Liver (tissue), 9 donors: ENCODE data around the gene IHH. TPM values are rescaled to one million over a fixed set of nuclear protein-coding genes. Genes with fewer than 3 reads are reported as not detected.

Experiments used
- DNase-seq: peaks from one replicate; pipeline ENCODE4 v3.0.0-alpha.2; 2017; ENCODE audit warnings: low spot score
- H3K27ac ChIP-seq, 2 donors: one replicate each; pipeline ENCODE4 v1.7.0; 2013; ENCODE audit warnings: inconsistent platforms in 2 of 2, low read length in 2 of 2, control low read depth in 1 of 2, low read depth in 1 of 2, mild to moderate bottlenecking in 1 of 2
- H3K27me3 ChIP-seq, 4 donors: one replicate each; pipeline versions ENCODE4 v1.6.1 to v1.7.0; 2013; ENCODE audit warnings: low read length in 3 of 4, inconsistent platforms in 1 of 4, mild to moderate bottlenecking in 1 of 4, moderate library complexity in 1 of 4; ENCODE audit not compliant: control insufficient read depth in 4 of 4, insufficient read depth in 4 of 4
- H3K36me3 ChIP-seq, 4 donors: one replicate each; pipeline versions ENCODE4 v1.6.1 to v1.7.0; 2013; ENCODE audit warnings: low read length in 3 of 4, mild to moderate bottlenecking in 3 of 4, low read depth in 1 of 4, moderate library complexity in 1 of 4; ENCODE audit not compliant: control insufficient read depth in 4 of 4, insufficient read depth in 3 of 4
- H3K4me1 ChIP-seq, 4 donors: one replicate each; pipeline versions ENCODE4 v1.6.1 to v1.7.0; 2013; ENCODE audit warnings: low read length in 3 of 4, mild to moderate bottlenecking in 3 of 4, moderate library complexity in 1 of 4; ENCODE audit not compliant: control insufficient read depth in 4 of 4, insufficient read depth in 4 of 4
- H3K4me3 ChIP-seq, 3 donors: one replicate each; pipeline versions ENCODE4 v1.6.1 to v1.7.0; 2013; ENCODE audit warnings: low read length in 3 of 3, control low read depth in 1 of 3, low read depth in 1 of 3, mild to moderate bottlenecking in 1 of 3
- H3K9ac ChIP-seq, 2 donors: one replicate each; pipeline ENCODE4 v1.7.0; 2013; ENCODE audit warnings: low read length in 2 of 2, mild to moderate bottlenecking in 2 of 2, moderate library complexity in 2 of 2, control low read depth in 1 of 2, low read depth in 1 of 2
- H3K9me3 ChIP-seq, 4 donors: one replicate each; pipeline versions ENCODE4 v1.6.1 to v1.7.0; 2013; ENCODE audit warnings: low read length in 3 of 4; ENCODE audit not compliant: control insufficient read depth in 4 of 4
- EGR1 ChIP-seq, 2 donors: IDR thresholded peaks; 2 replicates each; pipeline ENCODE4 v1.6.1; 2016 to 2018; ENCODE audit warnings: antibody characterized with exemption in 2 of 2, low read depth in 2 of 2
- FOXA1 ChIP-seq: IDR thresholded peaks from 2 replicates; pipeline ENCODE4 v1.6.1; 2016; ENCODE audit warnings: antibody characterized with exemption
- FOXA2 ChIP-seq: IDR thresholded peaks from 2 replicates; pipeline ENCODE4 v1.6.1; 2016; ENCODE audit warnings: antibody characterized with exemption
- GABPA ChIP-seq, 2 donors: IDR thresholded peaks in 1 of 2; conservative IDR thresholded peaks in 1 of 2; 2 replicates each; pipeline ENCODE4 v1.6.1; 2016; ENCODE audit warnings: antibody characterized with exemption in 2 of 2, mild to moderate bottlenecking in 1 of 2, moderate library complexity in 1 of 2
- HNF4A ChIP-seq, 2 donors: conservative IDR thresholded peaks; 2 replicates each; pipeline ENCODE4 v1.6.1; 2016; ENCODE audit warnings: antibody characterized with exemption in 2 of 2, mild to moderate bottlenecking in 2 of 2
- HNF4G ChIP-seq: IDR thresholded peaks from 2 replicates; pipeline ENCODE4 v1.6.1; 2016; ENCODE audit warnings: antibody characterized with exemption
- JUND ChIP-seq, 2 donors: IDR thresholded peaks; 2 replicates each; pipeline ENCODE4 v1.6.1; 2016; ENCODE audit warnings: antibody characterized with exemption in 2 of 2
- NR2F2 ChIP-seq: IDR thresholded peaks from 2 replicates; pipeline ENCODE4 v1.6.1; 2016; ENCODE audit warnings: antibody characterized with exemption
- RAD21 ChIP-seq, 2 donors: IDR thresholded peaks; 2 replicates each; pipeline ENCODE4 v1.6.1; 2016; ENCODE audit warnings: antibody characterized with exemption in 2 of 2, mild to moderate bottlenecking in 2 of 2
- RXRA ChIP-seq, 2 donors: IDR thresholded peaks; 2 replicates each; pipeline ENCODE4 v1.6.1; 2017 to 2018; ENCODE audit warnings: antibody characterized with exemption in 2 of 2, mild to moderate bottlenecking in 1 of 2
- SP1 ChIP-seq: IDR thresholded peaks from 2 replicates; pipeline ENCODE4 v1.6.1; 2018; ENCODE audit warnings: antibody characterized with exemption, mild to moderate bottlenecking
- TAF1 ChIP-seq: conservative IDR thresholded peaks from 2 replicates; pipeline ENCODE4 v1.6.1; 2016; ENCODE audit warnings: antibody characterized with exemption, mild to moderate bottlenecking
- YY1 ChIP-seq: IDR thresholded peaks from 2 replicates; pipeline ENCODE4 v1.6.1; 2016; ENCODE audit warnings: antibody characterized with exemption, mild to moderate bottlenecking
- WGBS: extraction: QIAGEN DNeasy Blood & Tissue Kit; methylation state at CpG from one replicate; pipeline ENCODE4 v1.1.7; 2013; 5-methylcytosine and 5-hydroxymethylcytosine counted together
- polyA plus RNA-seq, 2 donors: library from polyadenylated mRNA; stranded (reverse) in 1 of 2; unstranded in 1 of 2; fragments of 200-250 nt in 1 of 2; fragments of >200 nt in 1 of 2; fragmentation: Nextera tagmentation in 1 of 2; extraction: Ambion mirVana in 1 of 2; gene quantifications; one replicate each; pipeline versions ENCODE4 v1.2.1 to v1.2.3, GENCODE V29; 2013 to 2015
- total RNA-seq, 2 donors: library from RNA; depleted of rRNA; stranded (reverse); fragments of >200 nt; gene quantifications; one replicate each; pipeline ENCODE4 v1.2.3, GENCODE V29; 2014
- TF ChIP-seq, protein P1 (sequence below): fragments of 150-350 bp; IDR thresholded peaks from 2 replicates; pipeline ENCODE4 v1.5.1; 2017; ENCODE audit warnings: improper control_type of control experiment, low read depth, low read length; ENCODE audit not compliant: missing input control
- TF ChIP-seq, protein P2 (sequence below): IDR thresholded peaks from 2 replicates; pipeline ENCODE4 v1.6.1; 2016; ENCODE audit warnings: antibody characterized with exemption
- TF ChIP-seq, protein P3 (sequence below): IDR thresholded peaks from 2 replicates; pipeline ENCODE4 v1.6.1; 2016; ENCODE audit warnings: antibody characterized with exemption
- TF ChIP-seq, protein P4 (sequence below): IDR thresholded peaks from 2 replicates; pipeline ENCODE4 v1.6.1; 2016; ENCODE audit warnings: antibody characterized with exemption
- TF ChIP-seq, protein P5 (sequence below): IDR thresholded peaks from 2 replicates; pipeline ENCODE4 v1.6.1; 2016; ENCODE audit warnings: antibody characterized with exemption, mild to moderate bottlenecking
- donor health status: healthy.
- donor health status: healthy.
- donor health status: healthy.
- donor health status: healthy.
- donor health status: healthy.

IHH gene
- total and polyA plus RNA-seq, 4 donors, result 0.51 to 2.4 (median 0.79) TPM

DNA sequence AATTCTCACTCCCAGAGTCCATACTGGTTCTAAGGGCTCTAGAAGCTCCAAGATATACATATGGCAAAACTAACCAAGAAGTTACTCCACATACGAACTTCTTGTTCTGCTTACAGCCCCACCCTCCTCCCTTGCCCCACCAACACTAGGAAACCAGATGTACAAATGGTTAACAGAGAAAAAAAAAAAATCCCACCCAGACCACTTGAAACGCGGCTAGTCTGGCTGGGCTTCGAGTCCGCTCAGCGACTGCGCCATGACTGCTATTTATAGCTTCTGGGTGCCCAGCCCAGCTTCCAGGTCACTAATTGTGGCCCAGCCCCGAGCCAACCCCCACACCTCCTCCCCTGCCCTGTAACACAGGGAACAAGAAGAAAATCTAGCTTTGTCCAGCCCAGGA lies 47.0 kb upstream of the IHH start:
- DNase-seq, result no peak
- Histone ChIP-seq H3K4me3 (no peak overlapping the region), H3K27ac (no peak overlapping the region), H3K9me3 (no peaks in the 10 kb centered on the region), H3K36me3 (no peaks in the 10 kb centered on the region), H3K9ac (no peak overlapping the region), H3K27me3 (no peaks in the 10 kb centered on the region), H3K4me1 (peaks cover 3 to 25% (median 19%) of the 10 kb centered on the region in 4 donors)
- 58% methylated on average over 8 of the region's 8 CpGs for WGBS
- TF ChIP-seq HNF4G (no peak), RAD21 (IDR thresholded peaks at IDR 0.05) (no peak), NR2F2 (no peak), EGR1 (IDR thresholded peaks at IDR 0.05; ENCODE audit: low read depth in 2 of 2) (no peak), RXRA (IDR thresholded peaks at IDR 0.05) (no peak), YY1 (no peak), TAF1 (no peak), JUND (IDR thresholded peaks at IDR 0.05) (no peak), FOXA1 (no peak), HNF4A (conservative IDR thresholded peaks at IDR 0.05) (no peak)
- TF ChIP-seq, protein P1, sequence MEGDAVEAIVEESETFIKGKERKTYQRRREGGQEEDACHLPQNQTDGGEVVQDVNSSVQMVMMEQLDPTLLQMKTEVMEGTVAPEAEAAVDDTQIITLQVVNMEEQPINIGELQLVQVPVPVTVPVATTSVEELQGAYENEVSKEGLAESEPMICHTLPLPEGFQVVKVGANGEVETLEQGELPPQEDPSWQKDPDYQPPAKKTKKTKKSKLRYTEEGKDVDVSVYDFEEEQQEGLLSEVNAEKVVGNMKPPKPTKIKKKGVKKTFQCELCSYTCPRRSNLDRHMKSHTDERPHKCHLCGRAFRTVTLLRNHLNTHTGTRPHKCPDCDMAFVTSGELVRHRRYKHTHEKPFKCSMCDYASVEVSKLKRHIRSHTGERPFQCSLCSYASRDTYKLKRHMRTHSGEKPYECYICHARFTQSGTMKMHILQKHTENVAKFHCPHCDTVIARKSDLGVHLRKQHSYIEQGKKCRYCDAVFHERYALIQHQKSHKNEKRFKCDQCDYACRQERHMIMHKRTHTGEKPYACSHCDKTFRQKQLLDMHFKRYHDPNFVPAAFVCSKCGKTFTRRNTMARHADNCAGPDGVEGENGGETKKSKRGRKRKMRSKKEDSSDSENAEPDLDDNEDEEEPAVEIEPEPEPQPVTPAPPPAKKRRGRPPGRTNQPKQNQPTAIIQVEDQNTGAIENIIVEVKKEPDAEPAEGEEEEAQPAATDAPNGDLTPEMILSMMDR, result no peak
- TF ChIP-seq, protein P2, sequence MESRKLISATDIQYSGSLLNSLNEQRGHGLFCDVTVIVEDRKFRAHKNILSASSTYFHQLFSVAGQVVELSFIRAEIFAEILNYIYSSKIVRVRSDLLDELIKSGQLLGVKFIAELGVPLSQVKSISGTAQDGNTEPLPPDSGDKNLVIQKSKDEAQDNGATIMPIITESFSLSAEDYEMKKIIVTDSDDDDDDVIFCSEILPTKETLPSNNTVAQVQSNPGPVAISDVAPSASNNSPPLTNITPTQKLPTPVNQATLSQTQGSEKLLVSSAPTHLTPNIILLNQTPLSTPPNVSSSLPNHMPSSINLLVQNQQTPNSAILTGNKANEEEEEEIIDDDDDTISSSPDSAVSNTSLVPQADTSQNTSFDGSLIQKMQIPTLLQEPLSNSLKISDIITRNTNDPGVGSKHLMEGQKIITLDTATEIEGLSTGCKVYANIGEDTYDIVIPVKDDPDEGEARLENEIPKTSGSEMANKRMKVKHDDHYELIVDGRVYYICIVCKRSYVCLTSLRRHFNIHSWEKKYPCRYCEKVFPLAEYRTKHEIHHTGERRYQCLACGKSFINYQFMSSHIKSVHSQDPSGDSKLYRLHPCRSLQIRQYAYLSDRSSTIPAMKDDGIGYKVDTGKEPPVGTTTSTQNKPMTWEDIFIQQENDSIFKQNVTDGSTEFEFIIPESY, result no peak
- TF ChIP-seq, protein P3, sequence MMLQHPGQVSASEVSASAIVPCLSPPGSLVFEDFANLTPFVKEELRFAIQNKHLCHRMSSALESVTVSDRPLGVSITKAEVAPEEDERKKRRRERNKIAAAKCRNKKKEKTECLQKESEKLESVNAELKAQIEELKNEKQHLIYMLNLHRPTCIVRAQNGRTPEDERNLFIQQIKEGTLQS, result no peak

DNA sequence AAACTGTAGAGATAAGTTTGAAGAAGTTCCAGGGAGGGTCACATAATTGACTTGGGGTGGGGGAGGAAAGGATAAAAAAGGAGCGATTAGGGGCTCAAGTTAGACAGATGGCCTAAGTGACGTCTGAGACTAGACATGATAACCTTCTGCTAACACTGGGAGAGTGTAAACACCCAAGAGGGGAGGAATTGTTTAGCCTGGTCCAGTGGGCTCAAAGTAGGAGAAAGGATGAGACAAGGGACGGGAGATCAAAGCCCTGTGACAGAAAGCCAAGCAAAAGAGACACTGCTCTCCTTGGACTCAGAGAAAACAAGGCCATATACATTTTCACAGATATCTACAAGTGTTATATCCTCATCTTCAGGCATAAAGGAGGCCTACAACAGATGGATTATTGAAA lies 45.5 kb upstream of the IHH start:
- no peak for DNase-seq
- Histone ChIP-seq H3K9me3 (no peaks in the 10 kb centered on the region), H3K9ac (no peak overlapping the region), H3K4me1 (peaks cover 2 to 11% (median 7%) of the 10 kb centered on the region in 4 donors), H3K27ac (no peak overlapping the region), H3K36me3 (no peaks in the 10 kb centered on the region), H3K27me3 (no peaks in the 10 kb centered on the region), H3K4me3 (no peak overlapping the region)
- WGBS, result 94% methylated on average over 3 of the region's 3 CpGs
- no peak for TF ChIP-seq YY1
- no peak for TF ChIP-seq HNF4G
- no peak for TF ChIP-seq SP1
- no peak for TF ChIP-seq FOXA2
- TF ChIP-seq NR2F2, result no peak
- TF ChIP-seq FOXA1, result no peak
- TF ChIP-seq HNF4A (conservative IDR thresholded peaks at IDR 0.05), result no peak
- TF ChIP-seq, protein P4, sequence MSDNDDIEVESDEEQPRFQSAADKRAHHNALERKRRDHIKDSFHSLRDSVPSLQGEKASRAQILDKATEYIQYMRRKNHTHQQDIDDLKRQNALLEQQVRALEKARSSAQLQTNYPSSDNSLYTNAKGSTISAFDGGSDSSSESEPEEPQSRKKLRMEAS, result no peak
- TF ChIP-seq, protein P5, sequence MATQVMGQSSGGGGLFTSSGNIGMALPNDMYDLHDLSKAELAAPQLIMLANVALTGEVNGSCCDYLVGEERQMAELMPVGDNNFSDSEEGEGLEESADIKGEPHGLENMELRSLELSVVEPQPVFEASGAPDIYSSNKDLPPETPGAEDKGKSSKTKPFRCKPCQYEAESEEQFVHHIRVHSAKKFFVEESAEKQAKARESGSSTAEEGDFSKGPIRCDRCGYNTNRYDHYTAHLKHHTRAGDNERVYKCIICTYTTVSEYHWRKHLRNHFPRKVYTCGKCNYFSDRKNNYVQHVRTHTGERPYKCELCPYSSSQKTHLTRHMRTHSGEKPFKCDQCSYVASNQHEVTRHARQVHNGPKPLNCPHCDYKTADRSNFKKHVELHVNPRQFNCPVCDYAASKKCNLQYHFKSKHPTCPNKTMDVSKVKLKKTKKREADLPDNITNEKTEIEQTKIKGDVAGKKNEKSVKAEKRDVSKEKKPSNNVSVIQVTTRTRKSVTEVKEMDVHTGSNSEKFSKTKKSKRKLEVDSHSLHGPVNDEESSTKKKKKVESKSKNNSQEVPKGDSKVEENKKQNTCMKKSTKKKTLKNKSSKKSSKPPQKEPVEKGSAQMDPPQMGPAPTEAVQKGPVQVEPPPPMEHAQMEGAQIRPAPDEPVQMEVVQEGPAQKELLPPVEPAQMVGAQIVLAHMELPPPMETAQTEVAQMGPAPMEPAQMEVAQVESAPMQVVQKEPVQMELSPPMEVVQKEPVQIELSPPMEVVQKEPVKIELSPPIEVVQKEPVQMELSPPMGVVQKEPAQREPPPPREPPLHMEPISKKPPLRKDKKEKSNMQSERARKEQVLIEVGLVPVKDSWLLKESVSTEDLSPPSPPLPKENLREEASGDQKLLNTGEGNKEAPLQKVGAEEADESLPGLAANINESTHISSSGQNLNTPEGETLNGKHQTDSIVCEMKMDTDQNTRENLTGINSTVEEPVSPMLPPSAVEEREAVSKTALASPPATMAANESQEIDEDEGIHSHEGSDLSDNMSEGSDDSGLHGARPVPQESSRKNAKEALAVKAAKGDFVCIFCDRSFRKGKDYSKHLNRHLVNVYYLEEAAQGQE, result no peak
- TF ChIP-seq, protein P3, result no peak
- no peak for TF ChIP-seq RAD21 (IDR thresholded peaks at IDR 0.05)
- TF ChIP-seq RXRA (IDR thresholded peaks at IDR 0.05), result no peak
- no peak for TF ChIP-seq TAF1
- TF ChIP-seq EGR1 (IDR thresholded peaks at IDR 0.05; ENCODE audit: low read depth in 2 of 2), result no peak
- TF ChIP-seq JUND (IDR thresholded peaks at IDR 0.05), result no peak
- TF ChIP-seq GABPA (IDR thresholded peaks at IDR 0.05 in 1 of 2, conservative IDR thresholded peaks at IDR 0.05 in 1 of 2), result no peak
- TF ChIP-seq, protein P1, result no peak
